ENCODE measurements around the gene FAM167B. TPM values are rescaled to one million over a fixed set of nuclear protein-coding genes. Genes with fewer than 3 reads are reported as not detected.

Gene FAM167B
- total and polyA plus RNA-seq, 10 donors = 0.54 to 2.7 (median 1.4) TPM; not detected in 1

DNA sequence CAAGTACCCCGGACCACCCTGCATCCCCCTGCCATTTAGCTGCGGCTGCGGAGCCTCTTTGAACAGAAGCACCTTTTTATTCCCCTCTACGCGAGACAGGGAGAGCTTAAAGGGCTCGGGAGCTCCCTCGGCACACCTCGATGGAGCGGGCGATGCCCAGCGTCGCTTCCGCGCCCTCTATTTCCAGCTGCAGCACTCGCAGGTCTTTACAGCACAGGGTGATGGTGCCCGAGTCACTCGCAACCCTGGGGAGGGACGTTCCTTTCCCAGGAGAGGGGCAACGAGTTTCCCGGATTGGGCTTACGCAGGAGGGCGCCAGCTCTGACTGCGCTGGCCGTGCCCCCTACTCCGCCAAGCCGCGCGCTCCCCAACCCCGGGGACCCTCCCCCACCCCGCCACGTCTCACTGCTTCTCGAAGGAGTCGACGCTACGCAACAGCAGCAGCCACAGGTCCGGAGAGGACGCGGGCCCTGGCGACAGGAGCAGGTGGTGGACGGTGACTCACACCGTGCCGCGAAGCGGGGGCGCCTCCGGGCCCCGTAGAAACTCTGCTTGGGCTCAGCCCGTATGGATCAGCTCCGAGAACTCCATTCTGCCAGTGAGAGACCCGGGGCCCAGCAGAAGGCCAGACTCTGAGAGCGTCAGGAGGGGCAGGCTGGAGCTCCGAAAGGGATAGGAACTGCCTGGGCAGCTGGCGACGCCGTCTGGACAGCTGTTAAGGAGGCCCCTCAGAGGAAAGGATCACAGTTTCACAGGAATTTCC is 5.8 kb upstream of the FAM167B start:
- Histone ChIP-seq H3K4me1 (peaks cover 7 to 43% (median 34%) of the 10 kb centered on the region in 6 donors), H3K4me3 (peak overlapping the region; percentile 40 to 86 (median 66)), H3K9me3 (no peaks in the 10 kb centered on the region), H3K36me3 (no peaks in the 10 kb centered on the region), H3K27ac (peak overlapping the region; percentile 59 to 83 (median 76)), H3K27me3 (replicated peaks in 1 of 7) (peaks cover 0 to 22% (median 0%) of the 10 kb centered on the region in 7 donors)
- peak; percentile 85 for DNase-seq
- WGBS, 5 donors = 2 to 4% (median 2%) methylated on average over 32 to 55 of the region's 55 CpGs
- intact Hi-C loops (cut with DNase I; ENCODE audit: low total_unique reads) = no loop called here
- TF ChIP-seq POLR2A (IDR thresholded peaks at IDR 0.05) (no peak), POLR2AphosphoS5 (IDR thresholded peaks at IDR 0.05) (peak in 2 of 3 donors; percentile 44 to 49)
- TF ChIP-seq, protein P1, sequence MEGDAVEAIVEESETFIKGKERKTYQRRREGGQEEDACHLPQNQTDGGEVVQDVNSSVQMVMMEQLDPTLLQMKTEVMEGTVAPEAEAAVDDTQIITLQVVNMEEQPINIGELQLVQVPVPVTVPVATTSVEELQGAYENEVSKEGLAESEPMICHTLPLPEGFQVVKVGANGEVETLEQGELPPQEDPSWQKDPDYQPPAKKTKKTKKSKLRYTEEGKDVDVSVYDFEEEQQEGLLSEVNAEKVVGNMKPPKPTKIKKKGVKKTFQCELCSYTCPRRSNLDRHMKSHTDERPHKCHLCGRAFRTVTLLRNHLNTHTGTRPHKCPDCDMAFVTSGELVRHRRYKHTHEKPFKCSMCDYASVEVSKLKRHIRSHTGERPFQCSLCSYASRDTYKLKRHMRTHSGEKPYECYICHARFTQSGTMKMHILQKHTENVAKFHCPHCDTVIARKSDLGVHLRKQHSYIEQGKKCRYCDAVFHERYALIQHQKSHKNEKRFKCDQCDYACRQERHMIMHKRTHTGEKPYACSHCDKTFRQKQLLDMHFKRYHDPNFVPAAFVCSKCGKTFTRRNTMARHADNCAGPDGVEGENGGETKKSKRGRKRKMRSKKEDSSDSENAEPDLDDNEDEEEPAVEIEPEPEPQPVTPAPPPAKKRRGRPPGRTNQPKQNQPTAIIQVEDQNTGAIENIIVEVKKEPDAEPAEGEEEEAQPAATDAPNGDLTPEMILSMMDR (IDR thresholded peaks at IDR 0.05 in 8 of 11, conservative IDR thresholded peaks at IDR 0.05 in 3 of 11) = peak in 1 of 11 experiments; percentile 1

GRCh38 chr1:32242341-32242851 is 4.6 kb upstream of the FAM167B start:
- 26 to 36% (median 28%) methylated on average over 7 of the region's 7 CpGs for WGBS, 5 donors
- TF ChIP-seq, protein P1 (IDR thresholded peaks at IDR 0.05 in 8 of 11, conservative IDR thresholded peaks at IDR 0.05 in 3 of 11) = no peak
- peak in 2 of 3 donors; percentile 8 to 54 for TF ChIP-seq POLR2AphosphoS5 (IDR thresholded peaks at IDR 0.05)

DNA sequence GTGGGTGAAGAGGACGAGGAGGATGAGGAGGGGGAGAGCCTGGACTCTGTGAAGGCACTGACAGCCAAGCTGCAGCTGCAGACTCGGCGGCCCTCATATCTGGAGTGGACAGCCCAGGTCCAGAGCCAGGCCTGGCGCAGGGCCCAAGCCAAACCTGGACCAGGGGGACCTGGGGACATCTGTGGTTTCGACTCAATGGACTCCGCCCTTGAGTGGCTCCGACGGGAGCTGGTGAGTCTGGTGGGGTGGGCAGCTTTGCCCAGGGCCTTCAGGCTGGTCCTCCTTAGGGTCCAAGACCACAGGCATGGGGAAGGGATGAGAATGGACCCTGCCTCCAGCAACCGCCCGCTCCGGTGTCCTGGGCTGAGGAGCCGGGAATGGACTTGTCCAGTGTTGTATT is 430 bp downstream of the FAM167B start:
- Histone ChIP-seq H3K27ac (peak overlapping the region; percentile 49 to 96 (median 90)), H3K9me3 (no peaks in the 10 kb centered on the region), H3K4me3 (no peak overlapping the region), H3K4me1 (peaks cover 35 to 73% (median 64%) of the 10 kb centered on the region in 6 donors), H3K27me3 (replicated peaks in 1 of 7) (no peaks in the 10 kb centered on the region), H3K36me3 (no peaks in the 10 kb centered on the region)
- intact Hi-C loops (cut with DNase I; ENCODE audit: low total_unique reads) = no loop called here
- no peak for DNase-seq
- no peak for TF ChIP-seq POLR2A (IDR thresholded peaks at IDR 0.05)
- no peak for TF ChIP-seq POLR2AphosphoS5 (IDR thresholded peaks at IDR 0.05)
- TF ChIP-seq, protein P1 (IDR thresholded peaks at IDR 0.05 in 8 of 11, conservative IDR thresholded peaks at IDR 0.05 in 3 of 11) = no peak
- WGBS, 5 donors = 83 to 94% (median 93%) methylated on average over 3 to 12 of the region's 12 CpGs

More at GRCh38 chr1:32242341-32242851, 4.6 kb upstream of the FAM167B start:
- Histone ChIP-seq H3K9me3 (no peaks in the 10 kb centered on the region), H3K36me3 (no peaks in the 10 kb centered on the region), H3K4me3 (peak overlapping the region in 1 of 8 donors; percentile 4), H3K4me1 (peaks cover 11 to 53% (median 41%) of the 10 kb centered on the region in 6 donors), H3K27ac (peak overlapping the region in 1 of 8 donors; percentile 33), H3K27me3 (replicated peaks in 1 of 7) (peaks cover 0 to 22% (median 0%) of the 10 kb centered on the region in 7 donors)
- no peak for DNase-seq
- intact Hi-C loops (cut with DNase I; ENCODE audit: low total_unique reads) = no loop called here
